Lower lobe of right lung (tissue), 2 donors: Measurements from ENCODE around the gene DHRSX. TPM values are rescaled to one million over a fixed set of nuclear protein-coding genes. Genes with fewer than 3 reads are reported as not detected.
"Not testable (repeated sequence)": the region's sequence is repeated elsewhere in the genome, so short reads cannot be mapped to it uniquely, and the experiment has no call there.

Experiments used
- ATAC-seq, 2 donors: fragments of 200-7000 bp; cut with Tn5 transposase; one replicate each; pipeline ENCODE4 v1.9.1; 2020 to 2022; ENCODE audit warnings: mild to moderate bottlenecking in 2 of 2, moderate library complexity in 2 of 2
- DNase-seq: peaks from one replicate; pipeline ENCODE4 v3.0.0-alpha.2; 2020
- H3K27ac ChIP-seq: fragments of 200-600 bp; one replicate; pipeline ENCODE4 v1.8.0; 2022
- H3K27me3 ChIP-seq: fragments of 200-600 bp; one replicate; pipeline ENCODE4 v1.8.0; 2022; ENCODE audit warnings: low read depth
- H3K36me3 ChIP-seq: fragments of 200-600 bp; one replicate; pipeline ENCODE4 v1.8.0; 2022; ENCODE audit warnings: mild to moderate bottlenecking
- H3K4me1 ChIP-seq: fragments of 200-600 bp; one replicate; pipeline ENCODE4 v1.8.0; 2022
- H3K4me3 ChIP-seq: fragments of 200-600 bp; one replicate; pipeline ENCODE4 v1.8.0; 2022; ENCODE audit warnings: mild to moderate bottlenecking
- H3K9me3 ChIP-seq: fragments of 200-600 bp; one replicate; pipeline ENCODE4 v1.8.0; 2022
- CTCF ChIP-seq: fragments of 200-600 bp; IDR thresholded peaks from one replicate; pipeline ENCODE4 v1.8.0; 2022; ENCODE audit warnings: antibody characterized with exemption, mild to moderate bottlenecking
- intact Hi-C: fragments of 100-400 bp; cut with DNase I; formaldehyde crosslinking; loops from one replicate; pipeline ENCODE4 v1.11.0; 2022
- total RNA-seq: library from RNA; stranded (reverse); fragmentation: NEBNext Ultra II Directional; extraction: Animal tissue kit (Norgen Biotek cat#: 25700); gene quantifications from one replicate; pipeline ENCODE4 v1.2.1, GENCODE V29; 2021
- donor health status: DM: no; HTN: yes; CAD: no; lungs with severe emphysema.

DHRSX gene
- total RNA-seq, 1 donor from 2014 or later = 31.9 TPM

GRCh38 chrX:2369206-2369605, 131.6 kb downstream of the DHRSX start:
- no peak overlapping the region for H3K4me3 ChIP-seq
- TF ChIP-seq CTCF = no peak
- no peaks in the 10 kb centered on the region for H3K4me1 ChIP-seq
- H3K27ac ChIP-seq = no peak overlapping the region
- H3K9me3 ChIP-seq = no peaks in the 10 kb centered on the region
- no peaks in the 10 kb centered on the region for H3K27me3 ChIP-seq
- DNase-seq (no peak), ATAC-seq (no peak)
- intact Hi-C loops = no loop called here
- no peaks in the 10 kb centered on the region for H3K36me3 ChIP-seq

GRCh38 chrX:2360731-2361130, 140.0 kb downstream of the DHRSX start:
- Histone ChIP-seq H3K4me3 (no peak overlapping the region), H3K36me3 (no peaks in the 10 kb centered on the region), H3K27me3 (no peaks in the 10 kb centered on the region), H3K4me1 (no peaks in the 10 kb centered on the region), H3K9me3 (no peaks in the 10 kb centered on the region), H3K27ac (no peak overlapping the region)
- DNase-seq (no peak), ATAC-seq (no peak)
- TF ChIP-seq CTCF = no peak
- intact Hi-C loops = no loop called here

DNA sequence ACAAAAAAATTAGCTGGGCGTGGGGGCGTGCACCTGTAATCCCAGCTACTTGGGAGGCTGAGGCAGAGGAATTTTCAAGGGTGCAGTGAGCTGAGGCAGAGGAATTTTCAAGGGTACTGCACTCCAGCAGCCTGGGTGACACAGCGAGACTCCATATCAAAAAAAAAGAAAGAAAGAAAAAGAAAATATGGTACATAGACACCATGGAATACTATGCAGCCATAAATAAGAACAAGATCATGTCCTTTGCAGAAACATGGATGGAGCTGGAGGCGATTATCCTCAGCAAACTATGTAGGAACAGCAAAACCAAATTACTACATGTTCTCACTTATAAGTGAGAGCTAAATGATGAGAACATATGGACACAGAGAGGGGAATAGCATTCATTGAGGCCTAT, 141.3 kb downstream of the DHRSX start:
- H3K4me1 ChIP-seq, intact Hi-C loops, H3K27ac ChIP-seq, ATAC-seq, H3K27me3 ChIP-seq, DNase-seq, H3K9me3 ChIP-seq, H3K36me3 ChIP-seq, H3K4me3 ChIP-seq: not testable (repeated sequence)

DNA sequence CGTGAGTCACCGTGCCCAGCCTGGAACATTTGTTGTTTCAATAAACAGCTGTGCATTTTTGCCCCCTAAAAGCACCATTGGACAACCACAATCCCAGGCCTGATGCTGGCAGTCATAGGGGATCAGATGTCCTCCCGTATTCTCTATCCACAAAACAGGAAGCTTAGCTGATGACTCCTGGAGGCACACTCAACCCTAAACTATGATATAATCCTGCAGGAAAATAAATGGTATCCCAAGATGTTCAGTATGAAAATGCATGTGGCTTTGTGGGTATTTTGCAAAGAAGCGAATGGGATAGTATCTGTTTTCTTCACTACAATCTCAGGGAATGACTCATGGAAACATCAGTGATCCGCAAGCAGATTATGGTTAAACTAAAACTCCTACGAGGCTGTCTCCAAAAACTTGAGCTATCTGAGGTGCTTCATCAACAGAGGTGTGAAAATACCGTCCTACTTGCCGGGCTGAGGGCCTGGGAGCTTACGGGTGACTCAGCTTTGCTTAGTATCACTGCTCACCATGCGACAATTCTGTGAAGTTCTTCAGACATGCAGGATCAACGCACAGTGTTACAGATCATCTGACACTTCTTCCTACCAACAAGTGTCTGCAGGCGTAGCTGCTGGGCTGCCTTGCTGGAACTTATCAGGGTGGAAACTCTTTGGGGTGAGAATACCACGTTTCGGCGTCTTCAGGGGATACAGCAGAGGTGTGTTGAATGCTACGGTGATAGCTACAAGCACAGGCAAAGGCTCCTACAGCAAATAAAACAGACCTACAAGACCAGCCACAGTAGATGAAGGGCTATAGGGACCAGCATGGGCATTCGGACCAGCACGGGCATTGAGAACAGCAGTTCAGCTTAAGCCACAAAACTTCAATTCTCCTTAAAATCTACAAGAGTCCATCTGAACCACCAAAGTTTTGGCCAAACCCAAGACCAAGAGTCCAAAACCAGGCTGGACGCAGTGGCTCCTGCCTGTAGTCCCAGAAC, 148.5 kb downstream of the DHRSX start:
- Histone ChIP-seq H3K27ac (no peak overlapping the region), H3K4me1 (no peaks in the 10 kb centered on the region), H3K36me3 (peaks cover 7% of the 10 kb centered on the region), H3K27me3 (no peaks in the 10 kb centered on the region), H3K4me3 (no peak overlapping the region), H3K9me3 (no peaks in the 10 kb centered on the region)
- no peak for TF ChIP-seq CTCF
- DNase-seq = no peak
- intact Hi-C loops = no loop called here
- no peak for ATAC-seq

DNA sequence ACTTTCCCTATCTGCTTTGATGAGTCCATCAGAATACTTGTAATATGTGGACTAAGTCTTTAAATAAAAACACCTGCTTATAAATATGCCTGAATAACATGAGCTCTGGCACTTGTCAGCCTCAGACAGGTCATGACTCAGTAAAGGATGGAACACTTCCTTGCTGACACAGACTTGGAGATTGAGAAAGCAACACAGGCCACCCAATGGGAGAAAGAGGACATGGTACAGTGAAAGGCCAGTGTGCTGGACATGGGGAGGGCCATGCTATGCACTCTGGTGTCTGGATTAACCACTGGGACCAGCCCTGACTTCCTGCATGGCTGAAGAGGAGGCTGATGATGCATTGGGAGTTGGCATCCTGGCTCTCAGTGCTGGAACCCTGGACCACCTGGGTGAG, 149.5 kb downstream of the DHRSX start:
- intact Hi-C loops = no loop called here
- Histone ChIP-seq H3K9me3 (no peaks in the 10 kb centered on the region), H3K4me3 (no peak overlapping the region), H3K27me3 (no peaks in the 10 kb centered on the region), H3K36me3 (peaks cover 7% of the 10 kb centered on the region), H3K27ac (no peak overlapping the region), H3K4me1 (no peaks in the 10 kb centered on the region)
- TF ChIP-seq CTCF = no peak
- no peak for ATAC-seq
- no peak for DNase-seq

- ATAC-seq, H3K36me3 ChIP-seq, H3K4me1 ChIP-seq, H3K9me3 ChIP-seq, H3K27me3 ChIP-seq, H3K27ac ChIP-seq, DNase-seq, intact Hi-C loops, H3K4me3 ChIP-seq: not testable (repeated sequence)
These were observed 150.1 kb downstream of the DHRSX start for GRCh38 chrX:2350703-2351102.

DNA sequence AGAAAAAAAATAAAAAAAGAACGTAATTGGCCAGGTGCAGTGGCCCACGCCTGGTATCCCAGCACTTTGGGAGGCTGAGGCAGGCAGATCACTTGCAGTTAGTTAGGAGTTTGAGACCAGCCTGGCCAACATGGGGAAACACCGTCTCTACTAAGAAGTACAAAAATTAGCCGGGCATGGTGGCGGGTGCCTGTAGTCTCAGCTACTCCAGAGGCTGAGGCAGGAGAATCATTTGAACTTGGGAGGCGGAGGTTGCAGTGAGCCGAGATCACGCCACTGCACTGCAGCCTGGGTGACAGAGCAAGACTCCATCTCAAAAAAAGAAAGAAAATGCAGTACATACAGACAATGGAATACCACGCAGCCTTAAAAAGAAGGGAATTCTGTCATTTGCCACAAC, 150.7 kb downstream of the DHRSX start:
- H3K4me1 ChIP-seq, H3K9me3 ChIP-seq, H3K4me3 ChIP-seq, H3K27me3 ChIP-seq, ATAC-seq, intact Hi-C loops, H3K27ac ChIP-seq, DNase-seq, H3K36me3 ChIP-seq: not testable (repeated sequence)
